ENCODE results near the gene ASB12. TPM values are rescaled to one million over a fixed set of nuclear protein-coding genes. Genes with fewer than 3 reads are reported as not detected.

Gene ASB12
- total RNA-seq, 1 donor, result not detected

DNA sequence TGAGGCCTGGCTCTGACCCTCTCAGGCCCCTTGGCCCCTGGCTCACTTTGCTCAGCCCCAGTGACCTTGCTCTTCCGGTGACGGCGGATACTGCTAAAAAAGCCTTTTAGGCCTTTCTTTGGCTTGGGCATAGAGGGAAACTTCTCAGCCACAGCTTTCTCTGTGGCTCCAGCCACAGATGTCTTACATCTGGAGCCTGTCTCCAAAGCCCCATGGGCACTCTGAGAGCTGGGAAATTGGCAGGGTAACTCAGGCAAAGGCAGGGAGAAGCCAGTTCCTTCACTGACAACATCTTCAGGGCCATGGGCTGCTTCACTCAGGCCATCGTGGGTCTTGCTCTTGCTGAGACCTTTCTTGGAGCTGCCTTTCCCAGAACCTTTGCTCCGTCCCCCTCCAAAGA is 37.7 kb downstream of the ASB12 start:
- no peak for TF ChIP-seq CTCF (IDR thresholded peaks at IDR 0.05; ENCODE audit: insufficient read depth, low read length)
- no peak overlapping the region for H3K4me3 ChIP-seq (ENCODE audit: low read depth, low read length)
- no peak for DNase-seq (ENCODE audit: low read depth)

- no peak overlapping the region for H3K4me3 ChIP-seq (ENCODE audit: low read depth, low read length)
- DNase-seq (ENCODE audit: low read depth), result no peak
- no peak for TF ChIP-seq CTCF (IDR thresholded peaks at IDR 0.05; ENCODE audit: insufficient read depth, low read length)
These were observed 38.4 kb downstream of the ASB12 start for GRCh38 chrX:64192040-64192439.

DNA sequence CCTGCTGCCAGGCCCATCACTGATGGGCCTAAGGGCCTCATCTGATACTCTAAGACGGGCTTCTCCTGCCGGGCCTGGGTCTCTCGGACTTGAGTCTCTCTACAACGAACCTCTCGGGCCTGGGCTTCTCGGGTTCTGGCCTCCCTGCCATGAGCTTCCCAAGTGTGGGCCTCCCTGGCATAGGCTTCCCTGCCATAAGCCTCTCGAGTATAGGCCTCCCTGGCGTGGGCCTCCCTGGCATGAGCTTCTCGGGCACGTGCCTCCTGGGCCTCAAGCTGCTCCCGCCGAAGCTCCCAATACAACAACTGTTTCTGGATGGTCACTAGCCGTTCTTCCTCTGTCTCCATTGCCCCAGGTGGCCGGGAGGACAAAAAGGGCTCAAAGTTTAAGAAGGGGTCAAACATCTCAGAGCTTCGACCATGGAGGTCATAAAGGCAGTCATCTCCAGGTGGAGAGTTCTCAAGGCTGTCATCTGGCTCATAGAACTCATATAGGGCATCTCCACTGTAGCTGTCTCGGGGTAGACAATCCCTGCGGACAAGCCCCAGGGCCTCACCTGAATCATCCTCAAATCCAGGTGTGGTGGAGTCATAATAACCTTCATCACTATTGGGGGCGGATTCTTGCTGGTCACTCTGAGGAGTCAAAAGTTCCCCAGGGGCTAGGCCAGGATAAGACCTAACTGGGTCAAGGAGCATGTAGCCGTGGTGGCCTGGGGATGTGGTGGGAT is 39.0 kb downstream of the ASB12 start:
- TF ChIP-seq CTCF (IDR thresholded peaks at IDR 0.05; ENCODE audit: insufficient read depth, low read length), result no peak
- H3K4me3 ChIP-seq (ENCODE audit: low read depth, low read length), result no peak overlapping the region
- no peak for DNase-seq (ENCODE audit: low read depth)

DNA sequence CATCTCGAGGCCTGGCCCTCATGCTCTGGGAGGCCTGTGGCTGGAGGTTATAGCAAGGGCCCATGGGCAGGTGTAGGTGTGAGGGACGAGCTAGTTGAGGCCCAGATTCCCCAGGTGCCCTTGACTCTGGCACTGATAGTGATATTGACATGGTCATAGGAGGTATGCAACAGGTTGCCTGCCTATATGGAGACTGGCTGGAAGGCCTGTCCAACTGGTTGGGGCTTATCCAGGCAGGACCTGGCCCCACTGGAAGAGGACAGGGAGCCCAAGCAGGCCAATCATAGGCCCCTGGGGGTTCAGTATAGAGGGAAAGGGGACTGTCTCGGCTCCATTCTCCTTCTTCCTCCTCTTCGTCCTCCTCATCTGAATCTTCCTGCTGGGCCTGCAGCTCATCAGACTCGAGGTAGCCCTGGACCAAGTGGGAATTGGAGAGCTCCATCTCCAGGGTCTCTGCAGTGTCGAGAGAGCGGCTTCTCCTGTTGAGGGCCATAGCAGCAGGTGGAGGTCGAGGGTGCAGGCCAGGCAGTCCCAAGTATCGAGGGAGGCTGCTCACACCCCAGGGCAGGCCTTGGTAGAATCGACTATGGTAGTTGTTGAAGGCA is 40.2 kb downstream of the ASB12 start:
- DNase-seq (ENCODE audit: low read depth), result no peak

DNA sequence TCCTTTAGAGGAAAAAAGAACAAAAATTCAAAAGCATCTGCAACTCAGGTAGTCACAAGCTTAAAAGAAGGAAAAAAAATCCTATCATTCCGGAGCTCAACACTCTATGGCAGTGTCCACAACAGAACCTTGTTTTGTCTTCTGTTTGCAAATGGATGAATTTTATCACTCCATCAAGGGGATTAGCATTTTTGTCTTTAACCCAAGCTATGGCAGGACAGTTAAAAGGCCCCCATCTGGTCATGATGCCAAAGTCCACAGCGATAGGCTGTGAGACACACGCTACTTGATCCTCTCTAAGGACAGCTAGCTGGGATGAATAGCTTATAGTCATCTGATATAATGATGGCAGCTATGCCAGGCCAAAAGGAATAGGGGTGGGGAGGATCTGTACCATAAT is 41.5 kb downstream of the ASB12 start:
- DNase-seq (ENCODE audit: low read depth), result no peak
- no peak for TF ChIP-seq CTCF (IDR thresholded peaks at IDR 0.05; ENCODE audit: insufficient read depth, low read length)
- no peak overlapping the region for H3K4me3 ChIP-seq (ENCODE audit: low read depth, low read length)

More for the DNA sequence above, 40.2 kb downstream of the ASB12 start:
- no peak overlapping the region for H3K4me3 ChIP-seq (ENCODE audit: low read depth, low read length)
- TF ChIP-seq CTCF (IDR thresholded peaks at IDR 0.05; ENCODE audit: insufficient read depth, low read length), result no peak

- no peak for TF ChIP-seq CTCF (IDR thresholded peaks at IDR 0.05; ENCODE audit: insufficient read depth, low read length)
- no peak overlapping the region for H3K4me3 ChIP-seq (ENCODE audit: low read depth, low read length)
- no peak for DNase-seq (ENCODE audit: low read depth)
These were observed 42.7 kb downstream of the ASB12 start for GRCh38 chrX:64187762-64188150.

Data from fibroblast of the aortic adventitia (primary cell).